DOHH2 (cell line): ENCODE measurements around the gene TEX264.

Experiments used
- EZH2phosphoT487 ChIP-seq: fragments of 200-600 bp; sonication (generic); IDR thresholded peaks from 2 replicates; pipeline ENCODE4 v1.6.1; 2017; ENCODE audit warnings: borderline replicate concordance, mild to moderate bottlenecking, antibody characterized with exemption, low read length, moderate library complexity, mixed read lengths
- TF ChIP-seq, protein P1 (sequence below): fragments of 200-600 bp; sonication (generic); IDR thresholded peaks from one replicate; pipeline ENCODE4 v1.5.1; 2014; ENCODE audit warnings: antibody characterized with exemption, mild to moderate bottlenecking, low read depth, low read length; ENCODE audit not compliant: poor library complexity, severe bottlenecking

DNA sequence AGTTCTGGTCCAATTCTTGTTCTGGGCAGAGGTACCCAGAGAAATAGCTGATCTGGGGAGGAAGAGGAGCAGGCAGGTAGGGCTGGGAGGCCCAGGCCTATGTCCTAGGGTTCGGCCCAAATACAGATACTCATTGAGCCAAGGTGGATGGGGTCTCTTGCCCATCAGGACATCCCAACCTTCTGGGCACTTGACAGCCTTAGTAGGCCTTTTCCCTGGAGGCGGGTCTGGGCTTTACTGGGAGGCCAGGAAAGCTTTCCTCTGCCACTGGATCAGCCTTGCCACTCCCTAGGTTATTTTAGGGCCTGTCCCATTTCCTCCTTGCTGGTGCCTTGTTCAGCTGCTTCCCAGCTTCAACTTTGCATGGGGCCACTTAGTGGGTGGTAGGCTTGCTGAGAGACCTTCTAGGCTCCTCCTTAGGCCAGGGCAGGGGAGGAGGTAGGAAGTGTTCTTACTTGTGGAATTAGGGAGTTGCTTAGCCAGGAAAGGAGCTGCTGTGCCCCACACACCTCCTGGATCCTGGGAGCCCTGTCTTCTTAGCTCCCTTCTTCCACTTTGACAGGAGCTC lies 9.7 kb downstream of the TEX264 start:
- TF ChIP-seq, protein P1, sequence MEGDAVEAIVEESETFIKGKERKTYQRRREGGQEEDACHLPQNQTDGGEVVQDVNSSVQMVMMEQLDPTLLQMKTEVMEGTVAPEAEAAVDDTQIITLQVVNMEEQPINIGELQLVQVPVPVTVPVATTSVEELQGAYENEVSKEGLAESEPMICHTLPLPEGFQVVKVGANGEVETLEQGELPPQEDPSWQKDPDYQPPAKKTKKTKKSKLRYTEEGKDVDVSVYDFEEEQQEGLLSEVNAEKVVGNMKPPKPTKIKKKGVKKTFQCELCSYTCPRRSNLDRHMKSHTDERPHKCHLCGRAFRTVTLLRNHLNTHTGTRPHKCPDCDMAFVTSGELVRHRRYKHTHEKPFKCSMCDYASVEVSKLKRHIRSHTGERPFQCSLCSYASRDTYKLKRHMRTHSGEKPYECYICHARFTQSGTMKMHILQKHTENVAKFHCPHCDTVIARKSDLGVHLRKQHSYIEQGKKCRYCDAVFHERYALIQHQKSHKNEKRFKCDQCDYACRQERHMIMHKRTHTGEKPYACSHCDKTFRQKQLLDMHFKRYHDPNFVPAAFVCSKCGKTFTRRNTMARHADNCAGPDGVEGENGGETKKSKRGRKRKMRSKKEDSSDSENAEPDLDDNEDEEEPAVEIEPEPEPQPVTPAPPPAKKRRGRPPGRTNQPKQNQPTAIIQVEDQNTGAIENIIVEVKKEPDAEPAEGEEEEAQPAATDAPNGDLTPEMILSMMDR = no peak
- no peak for TF ChIP-seq EZH2phosphoT487
